ENCODE data around the gene COA8.

- TF ChIP-seq POLR2A (IDR thresholded peaks at IDR 0.05; ENCODE audit: low read depth, low read length) (no peak), POLR2AphosphoS5 (IDR thresholded peaks at IDR 0.05; ENCODE audit: low read depth, low read length) (no peak), TAF1 (IDR thresholded peaks at IDR 0.05; ENCODE audit: low read depth, low read length) (no peak), SPI1 (IDR thresholded peaks at IDR 0.05; ENCODE audit: low read depth, low read length) (no peak)
These were observed 15.3 kb upstream of the COA8 start for GRCh38 chr14:103547455-103547940.

Measured in GM12891 (cell line).